Endothelial cell of umbilical vein (primary cell): ENCODE data around the gene ASIC4.

ENCODE experiments used
- EZH2 ChIP-seq: IDR thresholded peaks from 2 replicates; pipeline ENCODE4 v1.6.1; 2012; ENCODE audit warnings: borderline replicate concordance, low read depth, mild to moderate bottlenecking, moderate library complexity, low read length, inconsistent platforms; ENCODE audit not compliant: severe bottlenecking
- POLR2A ChIP-seq: IDR thresholded peaks from 2 replicates; pipeline ENCODE4 v1.6.1; 2012; ENCODE audit warnings: low read depth, mild to moderate bottlenecking, control low read depth, low read length
- POLR2AphosphoS5 ChIP-seq: IDR thresholded peaks from 2 replicates; pipeline ENCODE4 v1.6.1; 2012; ENCODE audit warnings: low read depth, mild to moderate bottlenecking, control low read depth, low read length, moderate library complexity; ENCODE audit not compliant: insufficient read depth
- TF ChIP-seq, protein P1 (sequence below), 2 donors: IDR thresholded peaks; 1 replicate in 1 of 2; 2 replicates in 1 of 2; pipeline ENCODE4 v1.5.1; 2011; ENCODE audit warnings: low read length in 2 of 2, mild to moderate bottlenecking in 2 of 2, moderate library complexity in 2 of 2, control low read depth in 1 of 2, inconsistent platforms in 1 of 2, low read depth in 1 of 2; ENCODE audit not compliant: insufficient read depth in 1 of 2; ENCODE audit errors: extremely low read depth in 1 of 2
- TF ChIP-seq, protein P2 (sequence below): IDR thresholded peaks from 2 replicates; pipeline ENCODE4 v1.6.1; 2011; ENCODE audit not compliant: insufficient read depth, insufficient read length

DNA sequence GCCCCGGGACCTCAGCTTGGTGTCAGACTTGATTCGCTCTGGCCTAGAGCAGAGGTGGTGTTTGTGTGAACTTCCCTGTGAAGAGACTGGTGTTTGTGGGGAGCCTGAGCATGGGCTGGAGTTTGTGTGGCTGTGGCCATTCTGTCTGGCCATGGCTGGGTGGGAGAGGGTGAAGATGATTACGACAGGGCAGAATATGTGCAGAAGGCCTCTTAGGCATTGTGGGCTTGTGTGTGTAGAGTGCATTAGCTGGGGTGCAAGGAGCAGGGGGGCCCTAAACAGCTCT lies 46.6 kb downstream of the ASIC4 start:
- TF ChIP-seq, protein P1, sequence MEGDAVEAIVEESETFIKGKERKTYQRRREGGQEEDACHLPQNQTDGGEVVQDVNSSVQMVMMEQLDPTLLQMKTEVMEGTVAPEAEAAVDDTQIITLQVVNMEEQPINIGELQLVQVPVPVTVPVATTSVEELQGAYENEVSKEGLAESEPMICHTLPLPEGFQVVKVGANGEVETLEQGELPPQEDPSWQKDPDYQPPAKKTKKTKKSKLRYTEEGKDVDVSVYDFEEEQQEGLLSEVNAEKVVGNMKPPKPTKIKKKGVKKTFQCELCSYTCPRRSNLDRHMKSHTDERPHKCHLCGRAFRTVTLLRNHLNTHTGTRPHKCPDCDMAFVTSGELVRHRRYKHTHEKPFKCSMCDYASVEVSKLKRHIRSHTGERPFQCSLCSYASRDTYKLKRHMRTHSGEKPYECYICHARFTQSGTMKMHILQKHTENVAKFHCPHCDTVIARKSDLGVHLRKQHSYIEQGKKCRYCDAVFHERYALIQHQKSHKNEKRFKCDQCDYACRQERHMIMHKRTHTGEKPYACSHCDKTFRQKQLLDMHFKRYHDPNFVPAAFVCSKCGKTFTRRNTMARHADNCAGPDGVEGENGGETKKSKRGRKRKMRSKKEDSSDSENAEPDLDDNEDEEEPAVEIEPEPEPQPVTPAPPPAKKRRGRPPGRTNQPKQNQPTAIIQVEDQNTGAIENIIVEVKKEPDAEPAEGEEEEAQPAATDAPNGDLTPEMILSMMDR (IDR thresholded peaks at IDR 0.05; ENCODE audit: extremely low read depth in 1 of 2, insufficient read depth in 1 of 2, low read depth in 1 of 2, low read length in 2 of 2), result no peak
- no peak for TF ChIP-seq POLR2AphosphoS5
- TF ChIP-seq EZH2, result no peak
- TF ChIP-seq, protein P2, sequence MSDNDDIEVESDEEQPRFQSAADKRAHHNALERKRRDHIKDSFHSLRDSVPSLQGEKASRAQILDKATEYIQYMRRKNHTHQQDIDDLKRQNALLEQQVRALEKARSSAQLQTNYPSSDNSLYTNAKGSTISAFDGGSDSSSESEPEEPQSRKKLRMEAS, result no peak
- TF ChIP-seq POLR2A, result no peak
